ENCODE data around the gene SLC43A2.

The SLC43A2 gene

GRCh38 chr17:1574697-1575471 is 53.8 kb downstream of the SLC43A2 start:
- TF ChIP-seq GATA3 (IDR thresholded peaks at IDR 0.05; ENCODE audit: low read depth, low read length), result no peak
- TF ChIP-seq GATA2 (IDR thresholded peaks at IDR 0.05; ENCODE audit: low read depth, low read length), result no peak

- TF ChIP-seq GATA2 (IDR thresholded peaks at IDR 0.05; ENCODE audit: low read depth, low read length), result no peak
- TF ChIP-seq GATA3 (IDR thresholded peaks at IDR 0.05; ENCODE audit: low read depth, low read length), result no peak
Measured at GRCh38 chr17:1573932-1574696, 54.5 kb downstream of the SLC43A2 start.

- TF ChIP-seq GATA3 (IDR thresholded peaks at IDR 0.05; ENCODE audit: low read depth, low read length) (no peak), GATA2 (IDR thresholded peaks at IDR 0.05; ENCODE audit: low read depth, low read length) (no peak)
Measured at GRCh38 chr17:1571341-1571704, 57.3 kb downstream of the SLC43A2 start.

- no peak for TF ChIP-seq GATA2 (IDR thresholded peaks at IDR 0.05; ENCODE audit: low read depth, low read length)
- no peak for TF ChIP-seq GATA3 (IDR thresholded peaks at IDR 0.05; ENCODE audit: low read depth, low read length)
Measured at GRCh38 chr17:1568950-1569810, 59.5 kb downstream of the SLC43A2 start.

GRCh38 chr17:1566505-1567199 is 62.0 kb downstream of the SLC43A2 start:
- TF ChIP-seq GATA3 (IDR thresholded peaks at IDR 0.05; ENCODE audit: low read depth, low read length) (no peak), GATA2 (IDR thresholded peaks at IDR 0.05; ENCODE audit: low read depth, low read length) (no peak)

GRCh38 chr17:1565877-1566276 is 62.8 kb downstream of the SLC43A2 start:
- TF ChIP-seq GATA2 (IDR thresholded peaks at IDR 0.05; ENCODE audit: low read depth, low read length) (no peak), GATA3 (IDR thresholded peaks at IDR 0.05; ENCODE audit: low read depth, low read length) (no peak)

GRCh38 chr17:1563786-1564613 is 64.6 kb downstream of the SLC43A2 start:
- TF ChIP-seq GATA2 (IDR thresholded peaks at IDR 0.05; ENCODE audit: low read depth, low read length) (peak; percentile 36), GATA3 (IDR thresholded peaks at IDR 0.05; ENCODE audit: low read depth, low read length) (no peak)

GRCh38 chr17:1562176-1562643 is 66.4 kb downstream of the SLC43A2 start:
- TF ChIP-seq GATA3 (IDR thresholded peaks at IDR 0.05; ENCODE audit: low read depth, low read length) (no peak), GATA2 (IDR thresholded peaks at IDR 0.05; ENCODE audit: low read depth, low read length) (no peak)

GRCh38 chr17:1561420-1562175 is 67.0 kb downstream of the SLC43A2 start:
- no peak for TF ChIP-seq GATA3 (IDR thresholded peaks at IDR 0.05; ENCODE audit: low read depth, low read length)
- no peak for TF ChIP-seq GATA2 (IDR thresholded peaks at IDR 0.05; ENCODE audit: low read depth, low read length)

- TF ChIP-seq GATA3 (IDR thresholded peaks at IDR 0.05; ENCODE audit: low read depth, low read length), result no peak
- no peak for TF ChIP-seq GATA2 (IDR thresholded peaks at IDR 0.05; ENCODE audit: low read depth, low read length)
Measured at GRCh38 chr17:1560858-1561355, 67.7 kb downstream of the SLC43A2 start.

GRCh38 chr17:1560101-1560857 is 68.4 kb downstream of the SLC43A2 start:
- TF ChIP-seq GATA2 (IDR thresholded peaks at IDR 0.05; ENCODE audit: low read depth, low read length) (no peak), GATA3 (IDR thresholded peaks at IDR 0.05; ENCODE audit: low read depth, low read length) (no peak)
